Neutrophil (primary cell): ENCODE data around the gene MPST.

Experiments used
- H3K27ac ChIP-seq: fragments of 200-600 bp; sonication (generic); 2 replicates; pipeline ENCODE4 v1.5.1; 2016; ENCODE audit warnings: mild to moderate bottlenecking, moderate library complexity
- H3K27me3 ChIP-seq: fragments of 200-600 bp; sonication (generic); 2 replicates; pipeline ENCODE4 v1.6.0; 2016; ENCODE audit warnings: mild to moderate bottlenecking
- H3K36me3 ChIP-seq: fragments of 200-600 bp; sonication (generic); 2 replicates; pipeline ENCODE4 v1.5.1; 2017
- H3K4me1 ChIP-seq, 2 experiments: fragments of 200-600 bp in 1 of 2; sonication (generic) in 1 of 2; 1 replicate in 1 of 2; 2 replicates in 1 of 2; pipeline versions ENCODE4 v1.5.1 to v1.6.1; 2013 to 2016; ENCODE audit warnings: low read depth in 1 of 2, low read length in 1 of 2, mild to moderate bottlenecking in 1 of 2, moderate library complexity in 1 of 2; ENCODE audit not compliant: control insufficient read depth in 1 of 2, insufficient read depth in 1 of 2
- H3K4me3 ChIP-seq, 2 experiments: fragments of 200-600 bp in 1 of 2; sonication (generic) in 1 of 2; 1 replicate in 1 of 2; 2 replicates in 1 of 2; pipeline ENCODE4 v1.5.1; 2013 to 2016; ENCODE audit warnings: low read depth in 1 of 2, low read length in 1 of 2, mild to moderate bottlenecking in 1 of 2, moderate library complexity in 1 of 2
- H3K9me3 ChIP-seq: fragments of 200-600 bp; sonication (generic); 2 replicates; pipeline ENCODE4 v1.5.1; 2016
- CTCF ChIP-seq: fragments of 200-600 bp; sonication (generic); IDR thresholded peaks from 2 replicates; pipeline ENCODE4 v1.5.1; 2016; ENCODE audit warnings: antibody characterized with exemption

MPST gene

GRCh38 chr22:37012262-37012904 is 7.2 kb upstream of the MPST start:
- no peak overlapping the region for H3K27ac ChIP-seq
- H3K4me1 ChIP-seq = peaks cover 7 to 16% of the 10 kb centered on the region in 2 experiments
- no peak overlapping the region for H3K4me3 ChIP-seq
- peaks cover 13% of the 10 kb centered on the region for H3K36me3 ChIP-seq
- no peak for TF ChIP-seq CTCF
- peaks cover 27% of the 10 kb centered on the region for H3K27me3 ChIP-seq
- H3K9me3 ChIP-seq = no peaks in the 10 kb centered on the region

GRCh38 chr22:37012956-37013355 is 6.6 kb upstream of the MPST start:
- H3K4me1 ChIP-seq = peaks cover 13 to 22% of the 10 kb centered on the region in 2 experiments
- H3K27me3 ChIP-seq = peaks cover 21% of the 10 kb centered on the region
- H3K9me3 ChIP-seq = no peaks in the 10 kb centered on the region
- H3K4me3 ChIP-seq = no peak overlapping the region
- no peak for TF ChIP-seq CTCF
- H3K27ac ChIP-seq = no peak overlapping the region
- peaks cover 17% of the 10 kb centered on the region for H3K36me3 ChIP-seq

GRCh38 chr22:37014415-37014806 is 5.1 kb upstream of the MPST start:
- no peak for TF ChIP-seq CTCF
- peaks cover 17% of the 10 kb centered on the region for H3K36me3 ChIP-seq
- peaks cover 22 to 30% of the 10 kb centered on the region in 2 experiments for H3K4me1 ChIP-seq
- H3K9me3 ChIP-seq = no peaks in the 10 kb centered on the region
- H3K27ac ChIP-seq = no peak overlapping the region
- peaks cover 7% of the 10 kb centered on the region for H3K27me3 ChIP-seq
- H3K4me3 ChIP-seq = no peak overlapping the region

GRCh38 chr22:37014835-37015586 is 4.5 kb upstream of the MPST start:
- no peak for TF ChIP-seq CTCF

GRCh38 chr22:37015587-37015878 is 4.0 kb upstream of the MPST start:
- Histone ChIP-seq H3K36me3 (peaks cover 17% of the 10 kb centered on the region), H3K27ac (no peak overlapping the region), H3K27me3 (no peaks in the 10 kb centered on the region), H3K4me3 (no peak overlapping the region), H3K4me1 (peaks cover 28 to 37% of the 10 kb centered on the region in 2 experiments), H3K9me3 (no peaks in the 10 kb centered on the region)
- TF ChIP-seq CTCF = no peak

More at GRCh38 chr22:37014835-37015586, 4.5 kb upstream of the MPST start:
- Histone ChIP-seq H3K36me3 (peaks cover 17% of the 10 kb centered on the region), H3K27ac (no peak overlapping the region), H3K4me1 (peaks cover 23 to 32% of the 10 kb centered on the region in 2 experiments), H3K4me3 (no peak overlapping the region), H3K9me3 (no peaks in the 10 kb centered on the region), H3K27me3 (peaks cover under 1% of the 10 kb centered on the region)
